ENCODE data around the gene HLCS.

The HLCS gene

GRCh38 chr21:36766511-36766910, 200.0 kb downstream of the HLCS start:
- DNase-seq: no peak

DNA sequence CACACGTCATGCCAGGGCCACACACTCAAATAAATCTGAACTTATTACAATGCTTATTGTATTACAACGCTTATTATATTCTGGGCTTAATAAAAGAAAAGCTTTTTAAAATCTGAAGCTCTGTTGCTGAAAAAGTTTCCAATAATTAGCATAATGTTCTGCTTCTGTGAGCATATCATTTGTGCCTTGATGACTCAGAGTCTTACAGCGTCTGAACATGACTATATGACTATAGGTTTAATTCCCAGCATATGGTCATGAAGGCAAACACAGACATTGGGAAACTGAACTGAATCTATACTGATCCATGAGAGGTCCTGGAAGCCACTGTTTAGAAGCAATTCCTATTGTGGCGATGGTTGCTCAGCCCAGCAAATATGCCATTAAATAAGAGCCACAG, 201.2 kb downstream of the HLCS start:
- DNase-seq: no peak

DNA sequence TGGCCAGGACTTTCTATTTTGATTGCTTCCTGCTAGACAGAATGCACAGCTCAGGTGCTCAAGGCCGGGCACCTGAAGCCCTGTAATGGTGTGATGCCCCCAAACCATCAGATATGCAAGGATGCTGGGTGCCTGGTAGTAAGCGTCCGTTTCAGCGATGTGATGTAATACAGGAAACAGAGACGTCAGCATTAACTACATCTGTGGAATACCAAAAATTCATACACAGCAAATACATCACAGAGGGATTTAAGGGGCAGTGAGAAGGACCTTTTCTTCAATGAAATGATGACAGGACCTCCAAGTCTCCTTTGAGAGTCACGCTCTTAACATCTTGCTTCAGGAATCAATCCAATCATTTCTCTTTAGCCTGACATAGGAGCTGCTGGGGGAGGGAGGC, 203.2 kb downstream of the HLCS start:
- DNase-seq: no peak

DNA sequence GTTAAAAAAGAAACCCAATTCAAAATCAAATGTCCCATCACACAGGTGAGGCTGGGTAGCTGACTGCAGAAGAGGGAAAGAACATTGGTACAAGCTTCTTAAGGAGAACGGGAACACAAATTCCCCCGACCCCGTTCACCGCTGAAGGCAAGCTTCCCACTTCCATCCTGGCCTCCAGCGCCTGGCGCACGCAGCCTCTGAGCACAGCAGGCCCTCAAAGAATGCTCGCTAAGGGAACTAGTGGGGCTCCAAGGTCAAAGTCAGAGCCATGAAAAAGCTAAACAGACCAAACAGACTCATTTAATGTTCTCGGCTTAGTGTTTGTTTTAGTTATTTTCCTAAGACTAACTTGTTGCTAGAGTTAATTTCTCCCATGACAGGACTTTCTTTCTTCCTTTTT, 203.8 kb downstream of the HLCS start:
- DNase-seq: no peak

- no peak for DNase-seq
Observed at GRCh38 chr21:36761685-36762084, 204.8 kb downstream of the HLCS start.

GRCh38 chr21:36759348-36760083, 207.0 kb downstream of the HLCS start:
- DNase-seq: no peak

DNA sequence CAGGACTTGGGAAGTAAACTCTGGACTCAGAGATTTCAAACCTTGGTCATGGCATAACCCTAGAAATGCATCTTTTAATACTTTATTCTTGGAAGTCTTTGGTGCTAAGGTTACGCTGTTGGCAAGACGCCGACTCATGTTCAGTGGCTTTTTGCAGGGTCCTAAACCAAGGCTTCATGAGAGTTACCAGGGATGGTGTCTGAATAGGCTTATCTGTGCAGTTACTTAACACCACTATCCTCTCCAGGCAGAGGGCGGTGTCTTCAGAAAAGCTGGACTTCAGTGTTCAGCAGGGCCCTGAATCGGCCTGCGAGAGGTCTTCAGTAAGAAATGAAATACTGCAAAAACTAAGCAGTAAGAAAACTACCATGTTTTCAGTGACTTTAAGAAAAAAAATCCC, 209.3 kb downstream of the HLCS start:
- no peak for DNase-seq

DNA sequence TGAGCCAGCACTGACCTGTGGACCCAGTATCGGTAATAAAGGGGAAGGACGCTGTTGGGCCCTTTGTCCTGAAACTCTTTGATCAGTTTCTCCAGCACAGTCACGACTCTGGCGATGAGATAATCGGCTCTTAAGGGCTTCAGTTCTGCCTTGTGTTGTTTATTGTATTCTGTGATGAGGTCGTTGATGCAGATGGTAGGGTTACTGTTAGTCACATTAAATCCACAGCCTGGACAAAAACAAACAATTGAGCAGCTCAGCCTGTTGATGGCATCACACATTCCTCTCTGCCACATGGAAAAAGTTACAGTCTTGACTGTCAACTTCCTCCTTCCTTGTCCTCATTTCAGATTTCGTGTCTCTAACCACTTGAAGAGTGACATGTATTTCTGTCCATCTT, 209.9 kb downstream of the HLCS start:
- no peak for DNase-seq

DNA sequence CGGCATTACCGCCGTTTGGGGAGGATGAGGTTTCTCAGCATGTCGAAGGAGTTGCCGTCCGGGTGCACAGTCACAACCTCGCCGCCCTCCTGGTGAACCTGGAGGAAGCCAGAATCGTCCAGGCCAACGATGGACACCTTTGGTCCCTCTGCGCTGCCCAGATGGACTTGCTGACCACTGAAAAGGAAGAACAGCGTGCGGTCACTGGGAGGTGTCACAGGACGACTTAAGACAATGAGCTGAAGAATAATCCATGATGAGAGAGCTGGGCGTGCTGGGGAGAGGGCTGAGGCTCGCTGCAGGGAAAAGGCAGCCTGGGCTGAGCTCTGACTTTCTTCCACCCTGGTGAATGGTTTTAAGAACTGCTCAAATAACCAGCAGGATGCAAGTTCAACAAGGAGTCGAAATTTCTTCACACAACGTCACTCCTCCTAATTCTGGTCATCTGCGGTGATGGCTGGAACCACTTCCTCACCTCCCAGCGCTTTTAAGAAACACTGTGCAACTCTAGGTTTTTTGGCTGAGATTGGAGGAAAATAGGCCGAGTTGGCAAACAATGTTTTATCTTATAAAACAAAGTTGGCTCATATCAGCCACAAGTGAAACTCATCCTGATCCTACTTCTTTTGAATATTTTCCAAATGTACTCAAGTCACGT, 212.1 kb downstream of the HLCS start:
- no peak for DNase-seq

DNA sequence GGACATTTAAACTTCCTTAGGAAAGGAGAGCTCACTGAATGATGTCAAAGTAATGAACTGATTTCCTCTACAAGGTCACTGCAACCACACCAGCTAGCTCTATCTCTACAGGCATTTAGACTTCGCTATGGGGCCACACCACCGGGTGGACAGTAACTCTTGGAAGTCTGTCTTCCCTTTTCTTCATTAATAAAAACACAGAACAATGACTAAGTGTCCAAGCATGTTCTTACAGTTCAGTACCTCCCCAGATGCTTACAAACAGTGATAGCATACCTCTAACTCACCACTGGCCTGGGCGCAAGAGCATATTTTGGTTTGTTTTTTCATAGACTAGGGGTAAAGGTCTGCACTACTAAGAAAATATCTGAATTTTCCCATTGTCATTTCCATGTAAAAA, 212.9 kb downstream of the HLCS start:
- DNase-seq: no peak

GRCh38 chr21:36751383-36751782, 215.1 kb downstream of the HLCS start:
- no peak for DNase-seq

DNA sequence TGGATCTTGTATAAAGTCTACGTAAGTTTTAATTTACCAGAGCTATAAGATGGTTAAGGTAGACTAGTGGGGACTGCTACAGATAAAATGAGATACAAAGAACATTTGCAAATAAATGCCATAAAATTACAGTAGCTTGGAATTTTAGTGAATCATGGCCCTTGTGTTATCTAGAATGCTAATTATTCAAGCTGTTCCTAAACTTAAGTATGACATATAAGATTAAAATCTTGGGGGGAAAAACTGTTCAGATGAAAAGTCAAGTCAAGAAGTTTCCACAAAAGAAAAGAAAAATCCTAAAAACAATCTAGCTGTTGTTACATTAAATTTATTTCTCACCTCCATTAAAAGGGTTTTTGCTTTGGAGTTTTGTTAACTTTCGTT, 215.9 kb downstream of the HLCS start:
- DNase-seq: no peak

GRCh38 chr21:36749935-36750575, 216.4 kb downstream of the HLCS start:
- no peak for DNase-seq

- no peak for DNase-seq
Observed at GRCh38 chr21:36747815-36748383, 218.6 kb downstream of the HLCS start.

DNA sequence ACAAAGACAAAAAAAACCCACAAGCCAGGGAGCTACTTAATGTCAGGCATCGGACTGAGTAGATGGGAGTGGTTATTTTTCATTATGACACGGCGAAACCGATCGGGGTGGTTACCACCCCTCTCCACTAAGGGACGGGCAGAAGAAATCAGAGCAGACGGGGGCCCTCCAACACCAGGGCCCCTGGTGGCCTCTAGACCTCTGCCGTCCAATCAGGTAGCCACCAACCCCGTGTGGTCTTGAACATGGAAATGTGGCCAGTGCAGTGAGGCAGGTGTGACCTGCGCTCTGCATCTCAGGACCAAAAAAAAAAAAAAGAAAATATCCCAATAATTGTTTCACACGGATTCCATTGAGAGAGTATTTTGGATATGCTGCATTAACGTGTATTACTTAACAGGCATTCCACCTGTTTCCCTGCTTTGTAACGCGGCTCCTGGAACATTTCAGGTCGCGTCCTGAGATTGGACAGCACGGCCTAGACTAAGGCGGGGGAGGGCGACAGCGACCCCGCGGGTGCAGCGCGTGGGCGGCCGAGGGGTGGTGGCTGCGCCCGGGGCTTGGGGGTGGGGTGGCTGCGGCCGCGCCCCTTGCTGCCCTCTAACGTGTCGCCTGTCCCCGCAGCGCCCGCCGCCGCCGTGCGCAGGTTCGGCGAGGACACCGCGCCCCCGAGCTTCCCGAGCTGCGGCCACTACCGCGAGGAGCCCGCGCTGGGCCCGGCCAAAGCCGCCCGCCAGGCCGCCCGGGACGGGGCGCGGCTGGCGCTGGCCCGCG, 219.2 kb downstream of the HLCS start:
- DNase-seq: no peak

DNA sequence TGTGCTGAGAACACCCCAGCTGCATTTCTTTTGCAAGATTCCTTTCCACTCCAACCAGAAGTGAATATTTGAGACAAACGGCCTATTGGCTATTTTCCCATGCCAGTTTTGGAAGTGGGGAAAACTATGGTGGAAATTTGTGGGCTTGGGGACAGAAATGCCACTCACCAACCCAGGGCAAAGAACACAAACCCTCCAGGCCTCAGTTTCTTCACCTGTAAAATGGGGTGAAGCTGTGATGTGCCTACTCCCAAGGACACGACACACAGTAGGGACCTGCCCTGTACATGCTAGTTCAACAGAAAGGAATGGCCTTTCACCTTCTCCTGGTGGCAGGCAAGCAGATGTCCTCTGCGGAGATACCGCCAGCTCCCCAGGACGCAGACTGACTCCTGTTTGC, 221.0 kb downstream of the HLCS start:
- DNase-seq: no peak

DNA sequence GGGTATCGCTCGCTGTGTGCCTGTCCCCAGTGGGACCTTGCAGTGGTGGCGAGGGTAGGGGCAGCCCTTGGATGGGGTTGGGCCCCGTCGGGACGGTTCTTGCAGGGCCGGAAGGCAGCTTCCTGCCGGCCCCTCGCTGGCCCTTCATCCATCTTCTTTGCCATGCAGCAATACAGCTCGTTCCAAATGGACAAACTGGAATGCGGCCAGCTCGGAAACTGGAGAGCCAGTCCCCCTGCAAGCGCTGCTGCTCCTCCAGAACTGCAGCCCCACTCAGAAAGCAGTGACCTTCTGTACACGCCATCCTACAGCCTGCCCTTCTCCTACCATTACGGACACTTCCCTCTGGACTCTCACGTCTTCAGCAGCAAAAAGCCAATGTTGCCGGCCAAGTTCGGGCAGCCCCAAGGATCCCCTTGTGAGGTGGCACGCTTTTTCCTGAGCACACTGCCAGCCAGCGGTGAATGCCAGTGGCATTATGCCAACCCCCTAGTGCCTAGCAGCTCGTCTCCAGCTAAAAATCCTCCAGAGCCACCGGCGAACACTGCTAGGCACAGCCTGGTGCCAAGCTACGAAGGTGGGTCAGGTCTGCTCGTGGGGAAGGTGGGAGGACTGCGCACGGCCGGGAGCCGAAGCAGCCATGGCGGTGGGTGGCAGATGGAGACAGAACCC, 221.8 kb downstream of the HLCS start:
- no peak for DNase-seq

GRCh38 chr21:36744190-36744559, 222.3 kb downstream of the HLCS start:
- DNase-seq: no peak

- DNase-seq: no peak
Observed at GRCh38 chr21:36743446-36743845, 223.0 kb downstream of the HLCS start.

DNA sequence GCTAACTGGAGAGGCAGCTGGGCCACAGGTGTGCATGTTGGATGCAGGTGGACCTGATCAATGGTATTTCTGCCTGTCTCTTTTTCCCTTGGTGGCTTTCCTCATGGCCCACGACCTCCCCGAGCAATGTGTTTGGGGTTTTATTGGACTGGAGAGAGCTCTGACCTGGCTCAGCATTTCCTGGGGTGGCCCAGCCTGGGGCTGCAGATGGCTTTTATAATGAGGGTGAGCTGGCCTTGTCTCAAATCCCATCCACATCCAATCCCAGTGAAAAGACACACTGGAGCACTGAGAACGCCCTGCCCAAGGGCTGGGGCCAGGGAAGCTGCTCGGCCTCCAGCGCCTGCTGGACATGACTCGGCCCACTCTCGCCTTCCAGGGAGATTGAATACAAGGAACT, 223.5 kb downstream of the HLCS start:
- no peak for DNase-seq

DNA sequence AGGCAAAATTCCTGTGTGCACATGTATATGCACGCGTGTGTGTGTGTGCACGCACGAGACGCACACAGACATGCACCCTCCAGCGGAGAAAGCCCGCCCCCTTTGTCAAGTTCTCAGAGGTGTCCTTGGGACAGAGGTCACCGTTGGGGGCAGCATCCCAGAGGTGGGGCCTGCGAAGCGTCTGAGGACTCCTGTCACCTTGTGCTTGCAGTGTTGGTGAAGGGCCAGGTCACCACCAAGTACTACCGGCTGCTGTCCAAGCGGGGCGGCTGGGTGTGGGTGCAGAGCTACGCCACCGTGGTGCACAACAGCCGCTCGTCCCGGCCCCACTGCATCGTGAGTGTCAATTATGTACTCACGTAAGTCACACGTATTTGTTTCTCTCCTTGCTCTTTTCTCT, 225.0 kb downstream of the HLCS start:
- no peak for DNase-seq

GRCh38 chr21:36738489-36739126, 227.9 kb downstream of the HLCS start:
- DNase-seq: no peak

Data from stimulated activated naive CD4-positive, alpha-beta T cell (primary cell).